IMR-90 (cell line): ENCODE results near the gene SPNS2. TPM values are rescaled to one million over a fixed set of nuclear protein-coding genes. Genes with fewer than 3 reads are reported as not detected.

Source experiments
- ATAC-seq: fragments of 200-7000 bp; cut with Tn5 transposase; 2 replicates; pipeline ENCODE4 v1.9.1; 2020; ENCODE audit warnings: low read depth, mild to moderate bottlenecking, moderate library complexity
- BruUV-seq: library from RNA; stranded (reverse); fragments of 400-500 nt; replicated peaks from 2 replicates; lab custom pipeline; 2021; lab: Mats Ljungman, UMichigan
- CTCF ChIA-PET: fragments of 300-600 bp; formaldehyde crosslinking; extraction: SDS; loops from one replicate; lab custom pipeline; 2021; ENCODE audit warnings: antibody characterized with exemption; lab: Yijun Ruan, JAX
- POLR2A ChIA-PET: fragments of 300-600 bp; sonication (Branson Sonifier 250); formaldehyde crosslinking; loops from one replicate; lab custom pipeline; 2022; ENCODE audit warnings: antibody characterized with exemption; ENCODE audit not compliant: unreplicated experiment; lab: Charles Lee
- DNase-seq: peaks from one replicate; pipeline ENCODE4 v3.0.0; 2013
- H2AFZ ChIP-seq: replicated peaks from 2 replicates; pipeline ENCODE3; 2013; ENCODE audit warnings: low read length, mild to moderate bottlenecking; ENCODE audit not compliant: poor library complexity
- H2AK5ac ChIP-seq: 2 replicates; pipeline ENCODE4 v1.6.1; 2013; ENCODE audit warnings: low read depth, low read length, inconsistent platforms
- H2AK9ac ChIP-seq: replicated peaks from 2 replicates; pipeline ENCODE3; 2013; ENCODE audit warnings: mild to moderate bottlenecking, low read depth, low read length, moderate library complexity; ENCODE audit not compliant: poor library complexity
- H2BK120ac ChIP-seq: 2 replicates; pipeline ENCODE4 v1.6.1; 2013; ENCODE audit warnings: low read depth, low read length, inconsistent platforms
- H2BK15ac ChIP-seq: 3 replicates; pipeline ENCODE4 v1.6.1; 2013; ENCODE audit warnings: low read depth, low read length, inconsistent platforms
- H2BK20ac ChIP-seq: 2 replicates; pipeline ENCODE4 v1.6.1; 2013; ENCODE audit warnings: low read depth, mild to moderate bottlenecking, inconsistent platforms, low read length, moderate library complexity
- H2BK5ac ChIP-seq: 2 replicates; pipeline ENCODE4 v1.6.1; 2013; ENCODE audit warnings: mild to moderate bottlenecking, low read depth, low read length, inconsistent platforms; ENCODE audit not compliant: poor library complexity, severe bottlenecking
- H3K14ac ChIP-seq: replicated peaks from 2 replicates; pipeline ENCODE4 v1.6.1; 2013; ENCODE audit warnings: low read depth, low read length, inconsistent platforms
- H3K18ac ChIP-seq: 2 replicates; pipeline ENCODE4 v1.6.1; 2013; ENCODE audit warnings: low read depth, low read length, control low read depth
- H3K23ac ChIP-seq: 2 replicates; pipeline ENCODE4 v1.6.1; 2013; ENCODE audit warnings: low read depth, low read length, inconsistent platforms
- H3K27ac ChIP-seq: 2 replicates; pipeline ENCODE4 v1.5.1; 2013; ENCODE audit warnings: mild to moderate bottlenecking, control low read depth, low read length; ENCODE audit not compliant: insufficient read depth
- H3K27me3 ChIP-seq: 2 replicates; pipeline ENCODE4 v1.6.1; 2013; ENCODE audit warnings: low read length; ENCODE audit not compliant: control insufficient read depth, insufficient read depth
- H3K36me3 ChIP-seq: 2 replicates; pipeline ENCODE4 v1.6.1; 2013; ENCODE audit warnings: low read length, mixed read lengths; ENCODE audit not compliant: control insufficient read depth, insufficient read depth
- H3K4ac ChIP-seq: 2 replicates; pipeline ENCODE4 v1.6.1; 2013; ENCODE audit warnings: low read depth, low read length, inconsistent platforms
- H3K4me1 ChIP-seq: 2 replicates; pipeline ENCODE4 v1.6.1; 2013; ENCODE audit warnings: low read length, mixed read lengths; ENCODE audit not compliant: control insufficient read depth, insufficient read depth
- H3K4me2 ChIP-seq: 2 replicates; pipeline ENCODE4 v1.6.1; 2013; ENCODE audit warnings: low read depth, mild to moderate bottlenecking, control low read depth, low read length, moderate library complexity
- H3K4me3 ChIP-seq: 2 replicates; pipeline ENCODE4 v1.5.1; 2013; ENCODE audit warnings: low read depth, mild to moderate bottlenecking, control low read depth, low read length, moderate library complexity; ENCODE audit not compliant: insufficient read depth
- H3K56ac ChIP-seq: 2 replicates; pipeline ENCODE4 v1.6.1; 2013; ENCODE audit warnings: low read length, inconsistent platforms; ENCODE audit not compliant: insufficient read depth; ENCODE audit errors: extremely low read depth
- H3K79me1 ChIP-seq, 2 experiments: 2 replicates each; pipeline ENCODE4 v1.6.1; 2013; ENCODE audit warnings: low read length in 2 of 2, inconsistent platforms in 1 of 2, low read depth in 1 of 2
- H3K9ac ChIP-seq: 2 replicates; pipeline ENCODE4 v1.6.1; 2013; ENCODE audit warnings: low read depth, low read length, control low read depth
- H3K9me1 ChIP-seq: 2 replicates; pipeline ENCODE4 v1.6.1; 2013; ENCODE audit warnings: low read length, inconsistent platforms; ENCODE audit not compliant: insufficient read depth
- H3K9me3 ChIP-seq: 2 replicates; pipeline ENCODE4 v1.6.1; 2013; ENCODE audit warnings: low read length; ENCODE audit not compliant: control insufficient read depth, insufficient read depth
- H4K20me1 ChIP-seq: 2 replicates; pipeline ENCODE4 v1.6.1; 2013; ENCODE audit warnings: low read length, inconsistent platforms; ENCODE audit not compliant: insufficient read depth
- H4K5ac ChIP-seq: 2 replicates; pipeline ENCODE4 v1.6.1; 2013; ENCODE audit warnings: mild to moderate bottlenecking, low read depth, low read length, control low read depth
- H4K8ac ChIP-seq, 2 experiments: 2 replicates each; pipeline ENCODE4 v1.6.1; 2013; ENCODE audit warnings: low read depth in 2 of 2, low read length in 2 of 2, control low read depth in 1 of 2, inconsistent platforms in 1 of 2
- H4K91ac ChIP-seq: 2 replicates; pipeline ENCODE4 v1.6.1; 2013; ENCODE audit warnings: low read depth, low read length, inconsistent platforms; ENCODE audit not compliant: insufficient read depth
- CEBPB ChIP-seq: IDR thresholded peaks from 2 replicates; pipeline ENCODE4 v1.6.1; 2012; ENCODE audit warnings: low read depth, low read length, improper control_type of control experiment
- CTCF ChIP-seq: conservative IDR thresholded peaks from 2 replicates; pipeline ENCODE4 v1.5.1; 2012; ENCODE audit warnings: mild to moderate bottlenecking, low read depth, low read length, improper control_type of control experiment
- FOS ChIP-seq: fragments of 150-350 bp; IDR thresholded peaks from 2 replicates; pipeline ENCODE4 v1.6.1; 2016; ENCODE audit warnings: low read depth, low read length
- MXI1 ChIP-seq: IDR thresholded peaks from 2 replicates; pipeline ENCODE4 v1.6.1; 2012; ENCODE audit warnings: low read depth, mild to moderate bottlenecking, low read length, moderate library complexity, borderline replicate concordance
- RCOR1 ChIP-seq: IDR thresholded peaks from 2 replicates; pipeline ENCODE4 v1.6.1; 2012; ENCODE audit warnings: mild to moderate bottlenecking, low read length, improper control_type of control experiment; ENCODE audit not compliant: insufficient replicate concordance
- WGBS, 2 experiments: methylation state at CpG; one replicate each; pipeline versions ENCODE4 v1.1.5 to v1.1.7; 2013; ENCODE audit warnings: missing lambda C conversion rate in 2 of 2; ENCODE audit not compliant: insufficient read length in 1 of 2; ENCODE audit errors: extremely low coverage in 2 of 2; 5-methylcytosine and 5-hydroxymethylcytosine counted together
- dilution Hi-C: fragments of 300-500 bp; cut with HindIII; formaldehyde crosslinking; loops from one replicate; pipeline ENCODE4 v1.14.3; 2018; ENCODE audit warnings: low sequenced_read_pairs; ENCODE audit not compliant: unreplicated experiment
- in situ Hi-C: fragments of 300-500 bp; cut with MboI; formaldehyde crosslinking; loops from 3 replicates; pipeline ENCODE4 v1.14.3; 2019; ENCODE audit warnings: low sequenced_read_pairs, inconsistent platforms, mixed read lengths
- intact Hi-C: fragments of 100-400 bp; cut with micrococcal nuclease; formaldehyde crosslinking; loops from 2 replicates; pipeline ENCODE4 v1.10.0; 2022
- polyA plus RNA-seq, 3 experiments: library from polyadenylated mRNA; depleted of rRNA; stranded (reverse); fragments of >200 nt; gene quantifications; 2 replicates each; pipeline ENCODE4 v1.2.3, GENCODE V29; 2012; ENCODE audit warnings: low replicate concordance in 1 of 3
- total RNA-seq: library from RNA; depleted of rRNA; stranded (reverse); fragments of >200 nt; gene quantifications from 2 replicates; pipeline ENCODE4 v1.2.3, GENCODE V29; 2012

Gene SPNS2
- total and polyA plus RNA-seq, 2 of the 4 experiments (the other 2 are of a cell fraction): under 0.01 TPM; not detected in 1

- H3K4me3 ChIP-seq: no peak overlapping the region
- dilution Hi-C loops (no loop called here), intact Hi-C loops (no loop called here), in situ Hi-C loops (no loop called here)
- WGBS, 2 experiments: no CpG with 5 or more reads among the region's 5 CpGs
- H3K4me2 ChIP-seq: no peak overlapping the region
- H4K91ac ChIP-seq: no peak overlapping the region
- no peak for DNase-seq
- H3K36me3 ChIP-seq: no peaks in the 10 kb centered on the region
- H3K18ac ChIP-seq: no peak overlapping the region
- H2AK5ac ChIP-seq: no peak overlapping the region
- H2BK120ac ChIP-seq: no peak overlapping the region
- H3K4ac ChIP-seq: no peak overlapping the region
- no peak overlapping the region for H2AFZ ChIP-seq
- H3K9ac ChIP-seq: no peak overlapping the region
- H2BK15ac ChIP-seq: no peak overlapping the region
- ChIA-PET POLR2A (no interaction called here), CTCF (no interaction called here)
- no peak overlapping the region for H4K5ac ChIP-seq
- no peak overlapping the region for H3K14ac ChIP-seq
- no peak for ATAC-seq
- no peak overlapping the region for H2BK20ac ChIP-seq
- TF ChIP-seq FOS (no peak), CTCF (no peak), MXI1 (no peak), RCOR1 (no peak), CEBPB (no peak)
- H3K27me3 ChIP-seq: peaks cover 19% of the 10 kb centered on the region
- no peak overlapping the region for H3K27ac ChIP-seq
- no TSS peak for BruUV-seq
- H3K56ac ChIP-seq: no peak overlapping the region
- no peak overlapping the region for H2AK9ac ChIP-seq
- no peaks in the 10 kb centered on the region for H3K9me1 ChIP-seq
- no peak overlapping the region for H2BK5ac ChIP-seq
- no peaks in the 10 kb centered on the region for H4K20me1 ChIP-seq
- H3K79me1 ChIP-seq: no peaks in the 10 kb centered on the region
- no peak overlapping the region for H3K23ac ChIP-seq
- H4K8ac ChIP-seq: no peak overlapping the region
- no peaks in the 10 kb centered on the region for H3K4me1 ChIP-seq
- H3K9me3 ChIP-seq: peaks cover 8% of the 10 kb centered on the region; the same call in 1 of the 2 replicates
Observed at GRCh38 chr17:4460661-4461060, 38.0 kb upstream of the SPNS2 start.
